Frontal cortex (tissue), 4 donors: ENCODE measurements around the gene FRMPD1. TPM values are rescaled to one million over a fixed set of nuclear protein-coding genes. Genes with fewer than 3 reads are reported as not detected.
"Not testable (repeated sequence)": the region's sequence is repeated elsewhere in the genome, so short reads cannot be mapped to it uniquely, and the experiment has no call there.

ENCODE experiments used
- DNase-seq, 2 donors: peaks; one replicate each; pipeline ENCODE4 v3.0.0; 2012; ENCODE audit warnings: low spot score in 2 of 2
- FAIRE-seq: peaks from 2 replicates; lab custom pipeline; 2012; peaks lifted over from hg19 to GRCh38; lab: Jason Lieb, UNC
- total RNA-seq: library from RNA; depleted of rRNA; stranded (reverse); fragments of >200 nt; gene quantifications from one replicate; pipeline ENCODE4 v1.2.3, GENCODE V29; 2014
- donor health status: control.
- donor health status: control.
- donor health status: control.

Gene FRMPD1
- total RNA-seq, 1 donor from 2014 or later: 0.41 TPM

- DNase-seq: peak; percentile 80 to 81
- no peak for FAIRE-seq
These were observed 102.9 kb downstream of the FRMPD1 start, which contains the start of gene TRMT10B for GRCh38 chr9:37753489-37754190. Gene TRMT10B, plus strand, starts transcription at chr9:37753805. Its CDS starts 8,127 bp downstream, at chr9:37761932.

DNA sequence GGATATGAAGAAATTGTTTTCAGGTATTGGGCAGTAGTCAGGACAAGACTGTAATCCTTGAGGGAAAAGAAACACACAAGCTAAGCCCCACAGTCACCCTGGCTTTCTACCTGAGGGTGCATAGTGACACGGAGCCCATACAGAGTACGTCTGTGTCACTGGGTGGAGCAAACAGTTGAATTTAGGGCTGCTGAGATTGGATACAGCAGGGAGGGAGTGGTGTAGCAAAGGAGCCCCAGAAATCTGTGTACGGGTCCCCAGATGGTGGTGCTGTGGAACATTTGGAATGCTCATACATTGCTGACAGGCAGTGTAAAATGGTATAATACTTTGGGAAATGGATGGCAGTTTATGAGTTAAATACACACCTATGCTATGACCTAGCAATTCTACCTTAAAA lies 108.0 kb downstream of the FRMPD1 start:
- DNase-seq (no peak), FAIRE-seq (no peak)

DNA sequence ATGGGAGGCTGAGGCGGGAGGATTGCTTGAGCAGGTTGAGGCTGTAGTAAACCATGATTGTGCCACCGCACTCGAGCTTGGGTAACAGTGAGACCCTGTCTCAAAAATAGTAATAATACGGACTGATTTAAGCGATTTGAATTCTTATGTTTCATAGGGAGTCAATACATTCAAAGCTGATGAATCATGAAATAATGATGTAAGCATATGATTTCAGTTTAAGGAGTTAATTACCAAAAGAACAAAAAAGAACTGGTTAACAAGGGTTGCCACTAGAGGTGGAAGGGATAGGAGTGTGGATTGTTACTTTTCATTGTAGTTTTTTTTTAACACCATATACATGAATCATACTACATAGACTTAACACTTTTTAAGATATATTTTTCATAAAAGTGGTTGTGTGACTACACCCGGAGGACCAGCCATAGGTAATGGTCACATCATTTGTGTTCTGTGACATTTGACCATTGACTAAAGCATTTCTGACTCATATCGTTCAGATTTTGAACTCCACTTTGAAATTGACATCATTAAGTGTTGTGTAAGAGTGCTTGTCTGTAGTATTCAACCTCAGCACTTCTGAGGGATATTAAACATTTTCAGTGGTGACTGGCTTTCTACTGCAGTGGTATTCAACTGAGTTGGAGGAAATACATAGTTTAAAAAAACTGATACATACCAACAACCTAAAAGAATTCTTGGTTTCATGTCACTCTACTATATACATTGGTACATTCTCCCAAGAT lies 109.8 kb downstream of the FRMPD1 start:
- no peak for FAIRE-seq
- no peak for DNase-seq

DNA sequence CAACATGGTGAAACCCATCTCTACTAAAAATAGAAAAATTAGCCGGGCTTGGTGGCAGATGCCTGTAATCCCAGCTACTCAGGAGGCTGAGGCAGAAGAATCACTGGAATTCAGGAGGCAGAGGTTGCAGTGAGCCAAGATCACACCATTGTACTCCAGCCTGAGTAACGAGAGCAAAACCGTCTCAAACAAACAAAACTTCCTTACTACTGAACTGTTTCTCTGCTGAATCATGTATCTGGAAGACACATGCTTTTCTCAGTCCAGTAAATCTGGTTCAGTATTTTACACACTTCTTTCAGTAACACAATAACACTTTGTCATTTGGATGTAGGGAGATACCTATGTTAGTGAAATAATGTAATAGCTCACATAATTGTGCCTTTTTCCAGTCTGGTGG lies 110.8 kb downstream of the FRMPD1 start:
- DNase-seq (no peak), FAIRE-seq (no peak)

- FAIRE-seq: not testable (repeated sequence)
These were observed 114.5 kb downstream of the FRMPD1 start for GRCh38 chr9:37765263-37765662.

DNA sequence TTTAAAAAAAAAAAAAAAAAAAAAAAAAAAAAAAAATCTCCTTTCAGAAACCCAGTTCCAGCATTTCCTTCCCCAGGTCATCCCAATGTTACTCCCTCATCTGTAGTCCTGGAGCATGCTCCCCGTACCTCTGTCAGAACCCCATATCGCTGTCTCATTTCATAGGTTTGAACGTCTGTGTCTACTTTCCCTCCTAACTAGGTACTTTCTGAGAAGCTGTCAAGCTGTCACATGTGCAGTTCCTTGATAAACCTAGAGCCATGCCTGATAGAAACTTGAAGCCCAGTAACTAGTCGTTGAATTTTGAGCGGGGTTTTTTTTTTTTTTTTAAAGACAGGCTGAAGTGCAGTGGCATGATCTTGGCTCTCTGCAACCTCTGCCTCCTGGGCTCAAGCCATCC lies 118.6 kb downstream of the FRMPD1 start:
- no peak for FAIRE-seq
- DNase-seq: no peak

More at GRCh38 chr9:37765263-37765662, 114.5 kb downstream of the FRMPD1 start:
- DNase-seq: not testable (repeated sequence)

DNA sequence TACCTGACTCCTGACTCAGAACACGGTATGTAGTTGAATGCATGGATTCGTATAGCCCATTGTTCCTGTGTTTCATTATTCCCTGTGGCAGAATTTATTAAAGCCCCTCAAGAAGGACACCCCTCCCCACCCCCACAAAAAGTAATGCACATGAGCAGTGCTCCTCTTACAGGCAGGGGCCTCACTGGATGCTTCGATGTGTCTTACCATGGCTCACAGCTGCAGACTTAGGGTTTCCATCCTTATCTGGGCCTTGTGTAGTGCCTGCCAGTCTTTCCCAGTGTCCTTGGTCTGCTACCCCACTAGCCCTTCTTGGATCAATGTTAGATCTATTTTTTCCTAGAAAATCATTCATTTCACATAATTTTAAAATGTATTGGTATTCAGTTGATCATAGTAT lies 119.2 kb downstream of the FRMPD1 start:
- no peak for DNase-seq
- FAIRE-seq: no peak

- FAIRE-seq (no peak), DNase-seq (no peak)
These were observed 124.6 kb downstream of the FRMPD1 start for GRCh38 chr9:37775216-37775919.

GRCh38 chr9:37776328-37776727 lies 125.6 kb downstream of the FRMPD1 start:
- no peak for DNase-seq
- FAIRE-seq: no peak

DNA sequence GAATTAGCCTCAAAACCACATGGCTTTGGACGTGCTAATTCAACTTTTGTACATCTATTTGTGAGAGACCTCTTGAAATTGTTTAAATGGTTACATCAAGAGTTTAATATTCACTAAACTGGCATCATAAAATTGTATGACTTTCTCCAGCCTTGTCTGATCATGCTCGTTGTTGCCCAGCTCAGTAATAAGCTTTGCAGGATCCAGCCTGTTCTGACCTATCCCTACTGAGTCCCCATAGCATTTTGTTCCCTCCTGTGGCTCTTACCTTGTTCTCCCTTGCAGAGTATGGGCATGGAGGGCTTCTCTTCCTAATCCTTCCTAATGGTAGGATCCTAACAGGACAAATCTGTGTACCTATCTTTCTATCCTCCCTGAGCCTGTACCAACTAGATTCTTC lies 127.8 kb downstream of the FRMPD1 start:
- FAIRE-seq (no peak), DNase-seq (no peak)

- DNase-seq (peak in 1 of 2 donors; percentile 15), FAIRE-seq (no peak)
These were observed 133.5 kb downstream of the FRMPD1 start for GRCh38 chr9:37784291-37784615.

GRCh38 chr9:37784616-37785483 lies 134.1 kb downstream of the FRMPD1 start, which contains the start of gene EXOSC3:
Gene EXOSC3, minus strand, starts transcription at chr9:37785064. Its CDS starts 20 bp downstream, at chr9:37785044.
- DNase-seq (peak; percentile 85 to 88), FAIRE-seq (no peak)

DNA sequence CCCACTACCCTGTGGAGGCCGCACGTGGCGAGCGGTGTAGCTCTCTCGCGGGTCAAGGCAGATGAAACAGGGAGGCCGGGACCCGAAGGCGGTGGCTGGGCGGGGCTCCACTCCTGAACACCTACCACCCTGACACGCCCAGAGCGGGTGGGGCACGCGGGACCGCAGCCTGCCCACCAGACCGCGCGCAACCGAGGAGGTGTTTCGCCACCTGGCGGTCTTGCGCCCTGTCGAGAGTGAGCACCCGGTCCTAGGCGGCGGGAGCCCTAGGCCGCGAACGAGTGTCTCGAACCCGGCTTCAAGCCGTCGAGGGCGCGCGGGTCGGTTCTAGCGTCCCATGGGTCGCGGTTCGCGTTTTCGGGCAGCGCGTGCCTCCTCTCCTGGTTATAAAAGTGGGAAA lies 136.3 kb downstream of the FRMPD1 start:
- DNase-seq: no peak
- no peak for FAIRE-seq

GRCh38 chr9:37788332-37788731 lies 137.6 kb downstream of the FRMPD1 start:
- DNase-seq: no peak
- no peak for FAIRE-seq

GRCh38 chr9:37790096-37790495 lies 139.3 kb downstream of the FRMPD1 start:
- DNase-seq (no peak), FAIRE-seq (no peak)

DNA sequence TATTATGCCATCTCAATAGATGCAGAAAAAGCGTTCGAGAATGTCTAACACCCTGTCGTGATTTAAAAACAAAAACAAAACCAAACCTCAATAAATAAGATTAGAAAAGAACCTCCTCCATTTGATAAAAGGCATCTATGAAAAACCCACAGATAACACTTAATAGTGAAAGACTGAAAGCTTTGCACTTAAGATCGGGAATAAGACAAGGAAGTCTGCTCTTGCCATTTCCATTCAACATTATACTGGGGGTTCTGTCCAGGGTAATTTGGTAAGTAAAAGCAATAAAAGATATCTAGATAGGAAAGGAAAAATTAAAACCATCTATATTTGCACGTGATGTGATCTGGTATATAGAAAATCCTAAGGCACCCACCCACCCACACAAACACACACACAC lies 141.4 kb downstream of the FRMPD1 start:
- DNase-seq (no peak), FAIRE-seq (no peak)

DNA sequence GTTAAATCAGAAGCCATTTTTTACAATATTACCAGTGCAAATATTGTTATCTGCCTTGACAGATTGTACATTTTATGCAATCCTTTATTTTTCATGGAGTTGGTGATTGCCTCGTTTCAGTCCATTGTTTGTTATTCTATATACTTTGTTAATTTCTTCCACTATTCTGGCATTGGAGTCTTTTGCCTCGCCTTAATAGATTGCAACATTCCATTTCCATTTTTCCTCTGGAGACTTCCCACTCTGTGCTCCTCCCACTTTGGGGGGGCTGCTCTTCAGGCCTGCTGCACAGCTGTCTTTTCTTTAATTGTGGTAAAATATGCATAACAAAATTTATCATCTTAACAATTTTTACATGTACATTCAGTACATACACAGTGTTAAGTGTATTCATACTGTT lies 145.5 kb downstream of the FRMPD1 start:
- DNase-seq (no peak), FAIRE-seq (no peak)
